Activated T-cell treated with anti-CD3 and anti-CD28 coated beads for 24 hours (primary cell): ENCODE measurements around the gene UNC13C.

Source experiments
- DNase-seq: peaks from one replicate; pipeline ENCODE4 v3.0.0-alpha.2; 2020; ENCODE audit warnings: low read depth

UNC13C gene

GRCh38 chr15:54120949-54121463 lies 142.8 kb downstream of the UNC13C start:
- DNase-seq, result no peak

DNA sequence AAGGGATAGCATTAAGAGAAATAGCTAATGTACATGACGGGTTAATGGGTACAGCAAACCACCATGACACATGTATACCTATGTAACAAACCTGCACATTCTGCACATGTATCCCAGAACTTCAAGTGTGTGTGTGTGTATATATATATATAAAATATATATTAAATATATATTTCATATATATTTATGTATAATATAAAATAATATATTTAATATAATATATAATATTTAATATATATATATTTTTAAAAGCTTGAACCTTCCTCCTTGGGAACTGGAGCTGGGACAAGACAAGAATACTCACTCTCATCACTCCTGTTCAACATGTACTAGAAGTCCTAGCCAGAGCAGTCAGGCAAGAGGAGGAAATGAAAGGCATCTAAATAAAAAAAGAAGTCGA lies 149.3 kb downstream of the UNC13C start:
- DNase-seq, result no peak

- no peak for DNase-seq
Observed at GRCh38 chr15:54131410-54131809, 153.2 kb downstream of the UNC13C start.

- no peak for DNase-seq
Observed at GRCh38 chr15:54149115-54149531, 170.9 kb downstream of the UNC13C start.

DNA sequence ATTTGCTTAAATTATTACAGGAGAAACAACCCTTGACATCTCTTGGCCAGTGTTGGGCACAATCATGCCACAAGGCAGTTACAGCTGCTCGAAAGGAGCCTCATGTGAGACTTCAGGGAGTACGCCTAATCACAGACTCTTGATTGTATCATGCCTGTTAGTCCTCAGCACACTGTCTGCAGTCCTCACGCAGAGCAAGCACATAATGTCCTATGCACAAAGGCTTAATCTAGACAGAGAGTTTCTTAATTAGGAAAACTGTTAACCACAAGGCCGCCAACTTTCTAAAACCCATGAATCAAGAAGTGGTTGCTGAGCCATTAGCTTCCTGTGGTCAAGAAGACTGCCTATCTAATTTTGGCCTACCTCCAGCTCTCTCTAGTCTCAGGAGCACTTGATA lies 172.0 kb downstream of the UNC13C start:
- no peak for DNase-seq

DNA sequence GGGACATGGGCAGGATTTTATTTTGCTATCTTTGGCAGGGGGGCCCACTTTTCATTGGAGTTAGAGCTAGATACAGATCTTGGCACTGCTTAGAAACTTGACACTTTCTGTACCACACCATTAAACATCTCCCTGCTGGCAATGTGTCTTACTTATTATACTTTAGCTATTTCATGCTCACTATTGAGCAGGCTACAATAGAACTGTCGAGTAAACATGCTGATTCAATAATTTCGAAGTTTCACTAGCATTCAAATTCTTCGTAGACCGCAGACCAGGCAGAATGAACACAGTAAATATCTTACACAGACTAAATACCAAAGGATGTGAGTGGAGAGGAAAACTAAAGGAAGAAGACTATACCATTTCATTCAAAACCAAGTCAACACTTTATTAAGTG lies 180.8 kb downstream of the UNC13C start:
- DNase-seq, result no peak

DNA sequence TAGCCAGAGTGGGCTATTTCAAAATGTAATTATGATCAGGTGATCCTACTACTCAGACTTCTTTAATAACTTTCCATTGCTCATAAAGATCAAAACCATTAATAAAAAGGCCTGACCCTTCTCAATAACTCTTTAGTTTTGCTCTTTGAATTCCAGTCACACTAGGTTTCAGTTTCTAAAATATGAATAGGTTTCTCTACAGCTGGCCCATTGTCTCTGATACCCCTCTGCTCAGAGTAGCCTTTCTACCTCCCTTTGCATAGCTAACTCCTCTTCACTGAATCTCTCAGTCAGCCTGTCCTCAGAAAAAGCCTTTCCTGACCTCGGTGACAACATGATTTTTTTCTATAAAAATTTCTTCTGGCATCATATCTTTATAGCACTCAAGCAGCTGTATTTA lies 209.1 kb downstream of the UNC13C start:
- DNase-seq, result no peak

GRCh38 chr15:54197995-54198394 lies 219.8 kb downstream of the UNC13C start:
- no peak for DNase-seq

- DNase-seq, result no peak
Observed at GRCh38 chr15:54206586-54207321, 228.5 kb downstream of the UNC13C start.

DNA sequence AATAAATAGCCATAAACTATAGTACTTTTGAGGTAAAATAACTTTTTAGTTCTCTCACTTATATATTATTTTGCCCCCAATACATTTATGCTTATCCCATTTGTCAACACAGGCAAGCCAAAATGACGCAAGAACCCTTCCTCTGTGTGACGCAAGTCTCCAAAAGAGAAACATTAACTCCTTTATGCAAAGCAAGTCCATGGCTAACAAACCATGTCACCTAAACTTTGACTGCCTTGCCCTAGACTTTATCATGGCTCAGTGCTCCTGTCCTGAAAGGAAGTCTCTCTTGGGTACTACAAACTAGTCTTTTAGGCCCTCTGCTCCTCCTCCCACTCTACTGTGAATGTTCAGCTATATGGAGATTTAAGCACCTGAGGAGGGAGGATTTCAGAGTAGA lies 230.5 kb downstream of the UNC13C start:
- DNase-seq, result no peak

DNA sequence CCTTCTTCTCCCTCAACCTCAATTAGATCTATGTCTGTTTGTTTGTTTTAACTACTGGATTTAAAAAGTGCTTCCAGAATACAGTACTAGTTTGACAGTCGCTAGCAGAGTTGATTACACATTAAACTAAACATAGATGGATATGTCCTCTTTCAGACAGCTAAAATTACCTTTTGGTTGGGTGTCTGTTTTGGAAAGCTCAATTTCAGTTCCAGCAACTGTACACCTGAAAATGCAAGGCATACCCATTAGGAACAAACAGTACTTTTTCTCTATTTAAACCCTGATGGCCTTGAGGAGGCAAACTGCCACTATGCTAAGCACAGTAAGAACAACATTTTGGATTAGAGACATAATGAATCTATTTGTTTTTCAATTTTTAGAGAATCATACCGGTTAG lies 234.4 kb downstream of the UNC13C start:
- DNase-seq, result no peak

DNA sequence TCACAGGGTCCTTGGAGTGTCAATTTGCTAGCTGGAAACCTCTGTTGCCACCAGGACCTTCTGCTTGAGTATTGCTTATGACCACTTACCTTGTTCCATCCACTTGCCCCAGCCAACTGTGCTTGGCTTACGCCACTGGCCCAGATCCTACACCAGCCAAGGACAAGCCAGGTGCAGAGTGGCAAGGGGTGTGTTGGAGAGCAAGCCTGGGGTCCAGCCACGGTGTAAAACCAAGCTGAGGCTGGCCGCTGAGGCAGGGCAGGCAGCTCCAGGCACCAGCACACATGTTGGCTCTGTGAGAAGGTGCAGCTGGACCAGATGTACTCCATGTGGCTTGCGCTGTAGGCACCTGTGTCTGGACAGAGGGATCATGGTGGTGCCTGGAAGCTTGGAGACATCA lies 248.2 kb downstream of the UNC13C start:
- no peak for DNase-seq

- no peak for DNase-seq
Observed at GRCh38 chr15:54227569-54227968, 249.3 kb downstream of the UNC13C start.

DNA sequence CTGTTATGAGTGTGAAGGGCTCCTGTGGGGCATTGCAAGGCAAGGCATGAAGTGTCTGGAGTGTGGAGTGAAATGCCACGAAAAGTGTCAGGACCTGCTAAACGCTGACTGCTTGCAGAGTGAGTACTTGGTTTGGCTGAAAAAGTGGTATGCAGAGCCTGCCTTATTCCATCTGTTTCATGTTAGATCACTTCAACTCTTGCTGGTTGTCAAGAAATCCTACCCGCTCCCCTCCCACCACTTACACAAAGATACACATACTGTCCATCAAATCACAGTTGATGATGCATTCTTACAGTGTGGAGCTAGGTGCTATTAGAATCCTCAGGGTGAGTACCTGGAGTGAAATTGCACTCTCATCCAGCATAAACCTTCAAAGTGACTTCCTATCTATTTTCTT lies 272.1 kb downstream of the UNC13C start:
- DNase-seq, result no peak

GRCh38 chr15:54256190-54256589 lies 277.9 kb downstream of the UNC13C start:
- DNase-seq, result no peak

DNA sequence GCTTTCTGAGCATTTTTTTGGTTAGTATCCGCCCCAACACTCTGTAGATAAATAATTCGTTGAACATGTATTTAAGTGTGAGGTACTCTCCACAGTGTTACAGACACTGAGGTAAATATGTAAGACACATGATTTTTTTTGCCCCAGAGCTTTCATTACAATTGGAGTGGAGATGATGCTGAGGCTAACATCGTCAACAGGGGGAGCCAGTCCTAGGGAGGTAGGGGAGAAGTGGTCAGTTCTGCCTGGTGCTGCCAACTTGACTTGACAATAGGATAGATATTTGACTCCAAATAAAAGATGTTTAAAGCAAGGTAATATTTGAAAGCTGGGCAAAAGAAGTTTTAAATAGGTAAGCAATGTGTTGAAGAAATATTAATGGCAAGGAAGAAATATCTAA lies 295.7 kb downstream of the UNC13C start:
- no peak for DNase-seq

DNA sequence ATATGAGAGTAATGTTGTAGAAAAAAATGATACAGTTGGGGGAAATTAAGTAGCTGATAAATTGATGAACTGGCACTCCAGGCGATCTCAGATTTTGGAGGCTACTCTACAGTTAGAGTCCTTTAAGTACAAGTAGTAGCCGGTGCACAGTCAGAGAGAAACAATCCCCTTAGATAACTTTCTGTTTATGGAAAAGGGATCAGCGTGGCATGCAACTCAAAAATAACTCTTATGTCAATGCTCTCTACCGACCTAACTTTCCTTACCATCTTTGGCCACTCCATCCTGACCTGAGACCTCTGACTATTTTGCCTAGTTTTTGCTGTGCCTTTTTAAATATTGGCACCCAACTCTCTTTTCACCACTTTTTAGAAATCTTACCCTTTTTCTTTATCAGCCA lies 299.6 kb downstream of the UNC13C start:
- no peak for DNase-seq

GRCh38 chr15:54280726-54281125 lies 302.5 kb downstream of the UNC13C start:
- no peak for DNase-seq

- no peak for DNase-seq
Observed at GRCh38 chr15:54282228-54282836, 304.1 kb downstream of the UNC13C start.

DNA sequence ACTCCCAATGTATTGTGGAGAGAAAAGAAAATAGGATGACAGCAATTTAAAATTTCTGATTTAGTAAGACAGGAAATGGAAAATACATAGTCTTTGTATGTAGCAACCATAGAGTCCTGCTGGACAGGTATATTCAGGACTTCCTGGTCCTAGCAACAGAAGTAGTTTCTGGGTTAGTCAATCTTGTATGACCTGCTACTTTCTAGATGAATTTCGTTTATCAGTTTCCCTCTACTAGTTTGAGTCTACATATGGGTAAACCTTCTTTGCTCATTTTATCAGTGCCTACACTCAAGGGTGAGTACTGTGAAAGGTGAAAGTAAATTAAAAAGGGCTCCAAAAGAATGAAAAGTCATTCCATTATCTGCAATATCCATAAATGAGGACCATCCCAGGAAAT lies 309.8 kb downstream of the UNC13C start:
- no peak for DNase-seq

GRCh38 chr15:54289590-54290136 lies 311.4 kb downstream of the UNC13C start:
- DNase-seq, result no peak

GRCh38 chr15:54298396-54298795 lies 320.2 kb downstream of the UNC13C start:
- no peak for DNase-seq

DNA sequence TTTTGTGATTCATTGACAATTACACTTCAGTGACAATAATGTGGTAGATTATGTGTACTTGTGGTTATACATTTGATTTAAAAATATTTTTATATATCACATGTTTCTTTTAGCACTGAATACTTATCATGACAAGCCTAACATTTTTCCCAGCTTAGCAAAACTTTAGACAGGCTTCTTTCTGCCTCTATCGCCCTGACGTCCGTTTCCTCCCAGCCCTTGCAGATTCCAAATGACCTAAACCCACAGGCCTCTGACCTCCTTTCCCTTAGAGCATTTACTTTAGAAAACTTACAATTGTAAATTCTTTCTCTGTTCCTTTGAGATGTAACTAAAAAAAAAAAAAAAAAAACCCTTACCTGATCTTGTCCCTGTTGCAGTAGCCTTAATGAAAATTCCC lies 326.1 kb downstream of the UNC13C start:
- DNase-seq, result no peak

GRCh38 chr15:54305138-54305537 lies 326.9 kb downstream of the UNC13C start:
- DNase-seq, result no peak
